ENCODE results near the gene MBD3L2.

Gene MBD3L2

DNA sequence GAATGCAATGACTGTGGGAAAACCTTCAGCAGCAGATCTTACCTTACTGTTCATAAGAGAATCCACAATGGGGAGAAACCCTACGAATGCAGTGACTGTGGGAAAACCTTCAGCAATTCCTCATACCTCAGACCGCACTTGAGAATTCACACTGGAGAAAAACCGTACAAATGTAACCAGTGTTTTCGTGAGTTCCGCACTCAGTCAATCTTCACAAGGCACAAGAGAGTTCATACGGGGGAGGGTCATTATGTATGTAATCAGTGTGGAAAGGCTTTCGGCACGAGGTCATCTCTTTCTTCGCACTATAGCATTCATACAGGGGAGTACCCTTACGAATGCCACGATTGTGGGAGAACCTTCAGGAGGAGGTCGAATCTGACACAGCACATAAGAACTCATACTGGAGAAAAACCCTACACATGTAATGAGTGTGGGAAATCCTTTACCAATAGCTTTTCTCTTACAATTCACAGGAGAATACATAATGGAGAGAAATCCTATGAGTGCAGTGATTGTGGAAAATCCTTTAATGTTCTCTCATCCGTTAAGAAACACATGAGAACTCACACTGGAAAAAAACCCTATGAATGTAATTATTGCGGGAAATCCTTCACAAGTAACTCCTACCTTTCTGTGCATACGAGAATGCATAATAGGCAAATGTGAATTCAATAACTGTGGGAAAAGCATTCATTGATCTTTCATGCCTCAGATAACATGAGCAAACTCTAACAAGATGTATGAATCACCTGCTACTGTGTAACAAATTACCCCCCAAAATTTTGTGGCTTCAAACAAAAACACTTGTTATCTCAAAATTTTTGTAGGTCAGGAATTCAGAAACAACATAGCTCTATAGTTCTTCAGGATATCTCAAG is 34.2 kb downstream of the MBD3L2 start:
- Histone ChIP-seq H3K4me3 (ENCODE audit: control insufficient read depth in 1 of 7, extremely low read depth in 1 of 7, insufficient read depth in 4 of 7, low read depth in 2 of 7, low read length in 6 of 7) (peak overlapping the region in 1 of 7 experiments; percentile 46), H3K4me1 (ENCODE audit: control extremely low read depth in 1 of 4, control insufficient read depth in 4 of 4, insufficient read depth in 4 of 4, low read length in 3 of 4) (no peaks in the 10 kb centered on the region), H3K36me3 (ENCODE audit: control insufficient read depth in 4 of 4, insufficient read depth in 4 of 4, low read length in 3 of 4) (peaks cover 53 to 73% (median 63%) of the 10 kb centered on the region in 4 experiments), H3K9me3 (ENCODE audit: control extremely low read depth in 1 of 5, control insufficient read depth in 4 of 5, insufficient read depth in 2 of 5, low read depth in 1 of 5, low read length in 4 of 5) (peaks cover 31 to 95% (median 80%) of the 10 kb centered on the region in 5 experiments), H3K27ac (ENCODE audit: insufficient read depth in 1 of 2, low read depth in 1 of 2, low read length in 2 of 2, poor library complexity in 1 of 2, severe bottlenecking in 2 of 2) (no peak overlapping the region), H3K27me3 (replicated peaks in 2 of 5; ENCODE audit: control insufficient read depth in 4 of 5, insufficient read depth in 5 of 5, low read length in 4 of 5) (no peaks in the 10 kb centered on the region)
- ChIA-PET POLR2A (no interaction called here), CTCF (interaction anchor here (0.6 to 0.7 kb wide), 2 partner anchors 16 to 784 kb away, joined by 3 to 4 read pairs; no protein-coding TSS in a partner anchor)
- DNase-seq, result peak; percentile 52 to 85 (median 74)
- WGBS (ENCODE audit: insufficient coverage), result 99% methylated on average over 11 of the region's 15 CpGs

DNA sequence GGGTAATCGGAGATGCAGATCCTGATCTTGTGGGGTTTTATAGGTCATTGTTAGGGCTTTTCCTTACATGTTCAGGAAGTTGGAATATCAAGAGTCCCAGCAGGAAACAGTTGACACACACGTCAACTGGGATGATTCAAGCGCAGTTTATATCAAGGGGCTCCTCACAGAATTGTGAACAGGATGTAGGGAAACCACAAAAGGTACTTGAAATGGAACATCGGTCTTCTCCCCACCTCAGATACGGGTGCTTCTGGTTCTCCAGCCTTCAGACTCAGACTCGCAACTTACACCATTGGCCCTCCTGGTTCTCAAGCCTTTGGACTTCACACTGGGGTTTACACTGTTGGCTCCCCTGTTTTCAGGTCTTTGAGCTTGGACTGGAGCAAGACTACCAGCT is 39.9 kb downstream of the MBD3L2 start:
- POLR2A ChIA-PET, result no interaction called here
- no peaks in the 10 kb centered on the region for H3K27me3 ChIP-seq (replicated peaks in 2 of 5; ENCODE audit: control insufficient read depth in 4 of 5, insufficient read depth in 5 of 5, low read length in 4 of 5)
- H3K9me3 ChIP-seq (ENCODE audit: control extremely low read depth in 1 of 5, control insufficient read depth in 4 of 5, insufficient read depth in 2 of 5, low read depth in 1 of 5, low read length in 4 of 5), result peaks cover 12 to 83% (median 66%) of the 10 kb centered on the region in 5 experiments
- no peak overlapping the region for H3K27ac ChIP-seq (ENCODE audit: insufficient read depth in 1 of 2, low read depth in 1 of 2, low read length in 2 of 2, poor library complexity in 1 of 2, severe bottlenecking in 2 of 2)
- no peak overlapping the region for H3K4me3 ChIP-seq (ENCODE audit: control insufficient read depth in 1 of 7, extremely low read depth in 1 of 7, insufficient read depth in 4 of 7, low read depth in 2 of 7, low read length in 6 of 7)
- CTCF ChIA-PET, result no interaction called here
- H3K4me1 ChIP-seq (ENCODE audit: control extremely low read depth in 1 of 4, control insufficient read depth in 4 of 4, insufficient read depth in 4 of 4, low read length in 3 of 4), result no peaks in the 10 kb centered on the region
- DNase-seq, result no peak
- WGBS (ENCODE audit: insufficient coverage), result 91% methylated on average over 5 of the region's 6 CpGs
- peaks cover 5 to 29% (median 11%) of the 10 kb centered on the region in 4 experiments for H3K36me3 ChIP-seq (ENCODE audit: control insufficient read depth in 4 of 4, insufficient read depth in 4 of 4, low read length in 3 of 4)

DNA sequence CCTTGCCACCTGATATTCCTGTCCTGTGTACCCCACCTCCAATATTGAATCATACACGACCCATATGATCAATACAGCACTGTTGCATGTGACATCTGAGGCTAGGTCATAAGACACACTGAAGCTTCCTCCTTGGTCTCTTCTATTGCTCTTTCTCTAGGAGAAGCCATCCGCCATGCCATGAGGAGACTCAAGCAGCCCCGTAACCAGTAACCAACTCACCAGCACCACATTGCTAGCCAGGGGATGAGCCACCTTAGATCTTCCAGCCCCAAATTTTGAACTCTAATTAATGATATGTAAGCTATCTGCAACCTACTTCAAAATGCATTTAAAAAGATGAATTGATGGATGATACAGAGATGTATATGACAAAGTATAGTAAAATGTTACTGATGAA is 49.0 kb downstream of the MBD3L2 start:
- Histone ChIP-seq H3K4me1 (ENCODE audit: control extremely low read depth in 1 of 4, control insufficient read depth in 4 of 4, insufficient read depth in 4 of 4, low read length in 3 of 4) (peaks cover 2 to 12% (median 9%) of the 10 kb centered on the region in 4 experiments), H3K4me3 (ENCODE audit: control insufficient read depth in 1 of 7, extremely low read depth in 1 of 7, insufficient read depth in 4 of 7, low read depth in 2 of 7, low read length in 6 of 7) (peak overlapping the region in 4 of 7 experiments; percentile 73 to 86 (median 79)), H3K27ac (ENCODE audit: insufficient read depth in 1 of 2, low read depth in 1 of 2, low read length in 2 of 2, poor library complexity in 1 of 2, severe bottlenecking in 2 of 2) (peak overlapping the region in 1 of 2 experiments; percentile 85), H3K36me3 (ENCODE audit: control insufficient read depth in 4 of 4, insufficient read depth in 4 of 4, low read length in 3 of 4) (no peaks in the 10 kb centered on the region), H3K9me3 (ENCODE audit: control extremely low read depth in 1 of 5, control insufficient read depth in 4 of 5, insufficient read depth in 2 of 5, low read depth in 1 of 5, low read length in 4 of 5) (peaks cover 0 to 31% (median 20%) of the 10 kb centered on the region in 5 experiments), H3K27me3 (replicated peaks in 2 of 5; ENCODE audit: control insufficient read depth in 4 of 5, insufficient read depth in 5 of 5, low read length in 4 of 5) (no peaks in the 10 kb centered on the region)
- ChIA-PET POLR2A (no interaction called here), CTCF (no interaction called here)
- DNase-seq, result peak in 1 of 3 donors; percentile 22
- WGBS (ENCODE audit: insufficient coverage), result 100% methylated on average over 1 of the region's 3 CpGs

DNA sequence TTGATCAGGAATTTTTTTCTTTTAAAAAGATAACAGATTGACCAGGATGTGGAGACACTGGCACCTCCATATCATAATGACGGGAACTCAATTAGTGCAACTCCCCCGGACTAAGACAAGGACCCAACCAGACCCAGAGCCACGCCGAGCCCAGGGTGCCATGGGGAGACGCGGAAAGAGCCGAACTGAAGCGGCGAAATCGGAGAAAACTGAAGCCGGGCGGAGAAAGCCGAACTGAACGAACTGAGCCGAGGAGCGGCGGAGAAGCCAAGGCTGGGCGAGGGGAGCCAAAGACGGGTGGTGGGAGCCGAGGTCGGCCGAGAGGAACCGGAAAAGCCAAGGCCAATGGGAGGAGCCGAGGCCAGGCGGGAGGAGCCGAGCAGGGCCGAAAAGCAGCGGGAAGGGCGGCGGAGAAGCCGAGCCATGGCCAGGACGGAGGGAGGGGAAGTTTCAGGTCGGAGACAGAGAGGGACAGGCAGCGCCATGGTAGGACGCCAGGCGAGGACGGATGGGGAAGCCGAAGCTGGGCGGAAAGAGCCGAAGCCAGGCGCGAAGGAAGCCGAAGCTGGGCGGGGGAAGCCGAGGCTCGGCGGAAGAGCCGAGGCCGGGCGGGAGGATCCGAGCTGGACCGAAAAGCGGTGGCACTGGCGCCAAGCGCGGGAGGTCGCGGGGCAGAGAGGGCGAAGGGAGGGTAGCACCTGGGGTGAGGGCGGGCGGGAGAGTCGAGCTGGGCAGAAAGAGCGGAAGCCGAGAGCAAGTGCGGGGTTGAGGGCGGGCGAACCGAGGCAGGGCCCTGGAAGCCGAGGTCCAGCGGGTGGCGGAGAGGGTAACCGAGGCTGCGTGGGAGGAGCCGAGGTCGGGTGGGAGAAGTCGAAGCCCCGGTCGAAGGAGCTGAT is 49.8 kb downstream of the MBD3L2 start:
- ChIA-PET CTCF (interaction anchor here (0.5 to 1.4 kb wide), 3 partner anchors 16 to 1394 kb away, joined by 3 to 4 read pairs (median 3); no protein-coding TSS in a partner anchor), POLR2A (no interaction called here)
- Histone ChIP-seq H3K27ac (ENCODE audit: insufficient read depth in 1 of 2, low read depth in 1 of 2, low read length in 2 of 2, poor library complexity in 1 of 2, severe bottlenecking in 2 of 2) (peak overlapping the region; percentile 75 to 85), H3K9me3 (ENCODE audit: control extremely low read depth in 1 of 5, control insufficient read depth in 4 of 5, insufficient read depth in 2 of 5, low read depth in 1 of 5, low read length in 4 of 5) (peaks cover 0 to 25% (median 15%) of the 10 kb centered on the region in 5 experiments), H3K27me3 (replicated peaks in 2 of 5; ENCODE audit: control insufficient read depth in 4 of 5, insufficient read depth in 5 of 5, low read length in 4 of 5) (no peaks in the 10 kb centered on the region), H3K4me3 (ENCODE audit: control insufficient read depth in 1 of 7, extremely low read depth in 1 of 7, insufficient read depth in 4 of 7, low read depth in 2 of 7, low read length in 6 of 7) (peak overlapping the region; percentile 60 to 86 (median 74)), H3K36me3 (ENCODE audit: control insufficient read depth in 4 of 4, insufficient read depth in 4 of 4, low read length in 3 of 4) (no peaks in the 10 kb centered on the region), H3K4me1 (ENCODE audit: control extremely low read depth in 1 of 4, control insufficient read depth in 4 of 4, insufficient read depth in 4 of 4, low read length in 3 of 4) (peaks cover 2 to 12% (median 9%) of the 10 kb centered on the region in 4 experiments)
- peak; percentile 88 to 96 (median 94) for DNase-seq
- under 1% methylated on average over 78 of the region's 78 CpGs for WGBS (ENCODE audit: insufficient coverage)

DNA sequence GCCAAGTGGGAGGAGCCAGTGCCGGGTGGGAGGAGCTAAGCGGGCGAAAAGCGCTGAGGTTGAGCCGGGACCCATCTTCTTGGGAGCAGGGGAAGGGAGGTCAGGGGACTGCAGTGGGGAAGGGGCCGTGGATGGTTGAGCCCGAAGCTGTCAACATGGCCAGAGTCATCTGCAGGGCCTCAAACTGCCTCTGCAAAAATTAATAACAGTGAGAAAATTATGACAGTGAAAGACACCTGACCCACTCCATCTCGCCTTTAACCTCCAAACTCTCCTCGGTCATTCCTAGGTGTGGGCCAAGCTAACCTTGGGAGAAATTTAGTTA is 50.4 kb downstream of the MBD3L2 start:
- CTCF ChIA-PET, result interaction anchor here (0.5 to 1.4 kb wide), 3 partner anchors 16 to 1395 kb away, joined by 3 to 4 read pairs (median 3); no protein-coding TSS in a partner anchor
- WGBS (ENCODE audit: insufficient coverage), result 5% methylated on average over 8 of the region's 9 CpGs
- Histone ChIP-seq H3K36me3 (ENCODE audit: control insufficient read depth in 4 of 4, insufficient read depth in 4 of 4, low read length in 3 of 4) (no peaks in the 10 kb centered on the region), H3K27me3 (replicated peaks in 2 of 5; ENCODE audit: control insufficient read depth in 4 of 5, insufficient read depth in 5 of 5, low read length in 4 of 5) (no peaks in the 10 kb centered on the region), H3K27ac (ENCODE audit: insufficient read depth in 1 of 2, low read depth in 1 of 2, low read length in 2 of 2, poor library complexity in 1 of 2, severe bottlenecking in 2 of 2) (peak overlapping the region in 1 of 2 experiments; percentile 85), H3K4me1 (ENCODE audit: control extremely low read depth in 1 of 4, control insufficient read depth in 4 of 4, insufficient read depth in 4 of 4, low read length in 3 of 4) (peaks cover 2 to 15% (median 9%) of the 10 kb centered on the region in 4 experiments), H3K4me3 (ENCODE audit: control insufficient read depth in 1 of 7, extremely low read depth in 1 of 7, insufficient read depth in 4 of 7, low read depth in 2 of 7, low read length in 6 of 7) (peak overlapping the region; percentile 60 to 86 (median 74)), H3K9me3 (ENCODE audit: control extremely low read depth in 1 of 5, control insufficient read depth in 4 of 5, insufficient read depth in 2 of 5, low read depth in 1 of 5, low read length in 4 of 5) (peaks cover 0 to 21% (median 15%) of the 10 kb centered on the region in 5 experiments)
- DNase-seq, result no peak
- POLR2A ChIA-PET, result no interaction called here

Data from common myeloid progenitor, CD34-positive (primary cell).